GM20431 (cell line): ENCODE data around the gene RASAL2.
"Not testable (repeated sequence)": the region's sequence is repeated elsewhere in the genome, so short reads cannot be mapped to it uniquely, and the experiment has no call there.

Experiments
- in situ Hi-C: fragments of 300-500 bp; cut with MseI, MboI; formaldehyde crosslinking; loops from one replicate; pipeline ENCODE4 v1.15.0; 2020; ENCODE audit warnings: low sequenced_read_pairs; ENCODE audit not compliant: unreplicated experiment

The RASAL2 gene

GRCh38 chr1:178364782-178365181, 270.9 kb downstream of the RASAL2 start:
- in situ Hi-C loops: no loop called here

GRCh38 chr1:178367151-178367550, 273.2 kb downstream of the RASAL2 start:
- in situ Hi-C loops: no loop called here

GRCh38 chr1:178368208-178368607, 274.3 kb downstream of the RASAL2 start:
- in situ Hi-C loops: no loop called here

- in situ Hi-C loops: no loop called here
Observed at GRCh38 chr1:178371235-178371634, 277.3 kb downstream of the RASAL2 start.

GRCh38 chr1:178371933-178372388, 278.1 kb downstream of the RASAL2 start:
- in situ Hi-C loops: no loop called here

GRCh38 chr1:178374016-178374415, 280.1 kb downstream of the RASAL2 start:
- in situ Hi-C loops: no loop called here

- in situ Hi-C loops: no loop called here
Observed at GRCh38 chr1:178376008-178376407, 282.1 kb downstream of the RASAL2 start.

GRCh38 chr1:178379807-178380206, 285.9 kb downstream of the RASAL2 start:
- in situ Hi-C loops: no loop called here

- in situ Hi-C loops: no loop called here
Observed at GRCh38 chr1:178382372-178382771, 288.5 kb downstream of the RASAL2 start.

- in situ Hi-C loops: no loop called here
Observed at GRCh38 chr1:178385662-178386061, 291.8 kb downstream of the RASAL2 start.

GRCh38 chr1:178388418-178389145, 294.7 kb downstream of the RASAL2 start:
- in situ Hi-C loops: no loop called here

- in situ Hi-C loops: no loop called here
Observed at GRCh38 chr1:178389441-178389840, 295.5 kb downstream of the RASAL2 start.

GRCh38 chr1:178390280-178390679, 296.4 kb downstream of the RASAL2 start:
- in situ Hi-C loops: not testable (repeated sequence)

GRCh38 chr1:178393370-178393769, 299.5 kb downstream of the RASAL2 start:
- in situ Hi-C loops: no loop called here

- in situ Hi-C loops: no loop called here
Observed at GRCh38 chr1:178396789-178397188, 302.9 kb downstream of the RASAL2 start.

GRCh38 chr1:178397678-178398077, 303.8 kb downstream of the RASAL2 start:
- in situ Hi-C loops: no loop called here

- in situ Hi-C loops: no loop called here
Observed at GRCh38 chr1:178399177-178399728, 305.3 kb downstream of the RASAL2 start.

GRCh38 chr1:178405137-178405536, 311.2 kb downstream of the RASAL2 start:
- in situ Hi-C loops: no loop called here

- in situ Hi-C loops: no loop called here
Observed at GRCh38 chr1:178407215-178407614, 313.3 kb downstream of the RASAL2 start.

GRCh38 chr1:178407655-178408054, 313.8 kb downstream of the RASAL2 start:
- in situ Hi-C loops: no loop called here

GRCh38 chr1:178408871-178409270, 315.0 kb downstream of the RASAL2 start:
- in situ Hi-C loops: no loop called here

- in situ Hi-C loops: no loop called here
Observed at GRCh38 chr1:178409541-178409940, 315.6 kb downstream of the RASAL2 start.
